ENCODE data around the gene KRT12. TPM values are rescaled to one million over a fixed set of nuclear protein-coding genes. Genes with fewer than 3 reads are reported as not detected.

Gene KRT12
- total RNA-seq, 1 donor from 2014 or later: not detected

DNA sequence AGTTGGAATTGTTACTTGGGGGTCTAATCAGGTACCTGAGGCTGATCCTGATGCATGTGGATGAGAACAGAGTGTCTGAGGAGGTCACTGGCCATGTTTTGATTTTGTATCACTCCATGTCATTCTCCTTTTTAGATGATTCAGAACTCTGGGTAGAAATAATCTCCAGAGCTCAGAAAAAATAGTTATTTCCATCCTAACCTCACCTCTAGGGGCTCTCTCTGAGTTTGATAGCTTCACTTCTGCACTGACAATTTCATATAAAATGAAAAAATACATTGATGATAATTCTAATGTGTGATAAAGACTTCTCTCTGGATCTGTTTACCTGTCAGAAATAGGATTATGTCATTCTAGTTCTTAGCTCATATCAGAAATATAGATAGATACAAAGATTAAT, 6.2 kb upstream of the KRT12 start:
- no peak overlapping the region for H3K27ac Mint-ChIP-seq
- TF ChIP-seq CTCF (IDR thresholded peaks at IDR 0.05; ENCODE audit: unreplicated experiment): no peak
- peaks cover 4% of the 10 kb centered on the region for H3K27me3 Mint-ChIP-seq
- no peak overlapping the region for H3K4me3 Mint-ChIP-seq (ENCODE audit: low read depth)
- H3K9me3 Mint-ChIP-seq (ENCODE audit: low read depth): no peaks in the 10 kb centered on the region
- H3K4me1 Mint-ChIP-seq (ENCODE audit: low read depth): no peaks in the 10 kb centered on the region
- no peak for DNase-seq (ENCODE audit: low spot score, unreplicated experiment)
- H3K36me3 Mint-ChIP-seq (ENCODE audit: insufficient read depth): no peaks in the 10 kb centered on the region

- Mint-ChIP-seq H3K27me3 (peaks cover 4% of the 10 kb centered on the region), H3K27ac (no peak overlapping the region), H3K4me3 (ENCODE audit: low read depth) (no peak overlapping the region), H3K9me3 (ENCODE audit: low read depth) (no peaks in the 10 kb centered on the region), H3K4me1 (ENCODE audit: low read depth) (no peaks in the 10 kb centered on the region), H3K36me3 (ENCODE audit: insufficient read depth) (no peaks in the 10 kb centered on the region)
- DNase-seq (ENCODE audit: low spot score, unreplicated experiment): no peak
- TF ChIP-seq CTCF (IDR thresholded peaks at IDR 0.05; ENCODE audit: unreplicated experiment): no peak
Observed at GRCh38 chr17:40872416-40872815, 5.4 kb upstream of the KRT12 start.

GRCh38 chr17:40871316-40871715, 4.3 kb upstream of the KRT12 start:
- peaks cover 4% of the 10 kb centered on the region for H3K27me3 Mint-ChIP-seq
- no peaks in the 10 kb centered on the region for H3K36me3 Mint-ChIP-seq (ENCODE audit: insufficient read depth)
- no peaks in the 10 kb centered on the region for H3K9me3 Mint-ChIP-seq (ENCODE audit: low read depth)
- H3K4me3 Mint-ChIP-seq (ENCODE audit: low read depth): no peak overlapping the region
- no peak overlapping the region for H3K27ac Mint-ChIP-seq
- DNase-seq (ENCODE audit: low spot score, unreplicated experiment): no peak
- TF ChIP-seq CTCF (IDR thresholded peaks at IDR 0.05; ENCODE audit: unreplicated experiment): no peak
- no peaks in the 10 kb centered on the region for H3K4me1 Mint-ChIP-seq (ENCODE audit: low read depth)

DNA sequence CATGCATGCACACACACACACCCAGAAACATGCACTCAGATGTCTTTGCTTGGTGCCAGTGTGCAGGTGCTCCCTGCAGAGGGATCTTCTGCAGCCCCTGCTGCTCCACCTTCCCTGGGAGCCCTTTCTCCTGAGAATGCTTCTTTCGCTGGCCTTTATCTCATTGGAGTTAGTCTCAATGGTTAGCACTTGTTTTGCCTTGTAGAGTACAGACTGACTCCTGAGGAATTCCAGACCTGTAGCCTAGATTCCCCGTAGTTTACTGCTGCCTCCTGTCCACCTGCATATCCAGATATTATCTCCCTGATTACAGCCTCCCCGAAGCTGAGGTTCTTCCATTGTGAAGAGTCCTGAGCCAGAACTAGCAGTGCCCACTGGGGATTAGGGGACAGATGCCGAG, 3.1 kb upstream of the KRT12 start:
- no peaks in the 10 kb centered on the region for H3K9me3 Mint-ChIP-seq (ENCODE audit: low read depth)
- no peak for DNase-seq (ENCODE audit: low spot score, unreplicated experiment)
- no peak for TF ChIP-seq CTCF (IDR thresholded peaks at IDR 0.05; ENCODE audit: unreplicated experiment)
- no peaks in the 10 kb centered on the region for H3K4me1 Mint-ChIP-seq (ENCODE audit: low read depth)
- no peak overlapping the region for H3K27ac Mint-ChIP-seq
- H3K27me3 Mint-ChIP-seq: peaks cover 4% of the 10 kb centered on the region
- no peak overlapping the region for H3K4me3 Mint-ChIP-seq (ENCODE audit: low read depth)
- no peaks in the 10 kb centered on the region for H3K36me3 Mint-ChIP-seq (ENCODE audit: insufficient read depth)

GRCh38 chr17:40864661-40865390, 2.2 kb downstream of the KRT12 start:
- TF ChIP-seq CTCF (IDR thresholded peaks at IDR 0.05; ENCODE audit: unreplicated experiment): no peak
- H3K9me3 Mint-ChIP-seq (ENCODE audit: low read depth): no peaks in the 10 kb centered on the region
- no peak overlapping the region for H3K27ac Mint-ChIP-seq
- no peaks in the 10 kb centered on the region for H3K4me1 Mint-ChIP-seq (ENCODE audit: low read depth)
- no peak overlapping the region for H3K4me3 Mint-ChIP-seq (ENCODE audit: low read depth)
- no peaks in the 10 kb centered on the region for H3K36me3 Mint-ChIP-seq (ENCODE audit: insufficient read depth)
- no peak for DNase-seq (ENCODE audit: low spot score, unreplicated experiment)
- H3K27me3 Mint-ChIP-seq: peaks cover 6% of the 10 kb centered on the region
